ENCODE results near the gene SYNJ2. TPM values are rescaled to one million over a fixed set of nuclear protein-coding genes. Genes with fewer than 3 reads are reported as not detected.

Gene SYNJ2
- total RNA-seq, 5 donors from 2014 or later (not counting 1 experiment from before 2014, with no cell fraction given), result 20.0 to 37.0 (median 22.3) TPM

GRCh38 chr6:158011478-158011920 is 29.8 kb downstream of the SYNJ2 start:
- POLR2A ChIA-PET, result no interaction called here

GRCh38 chr6:158011980-158012566 is 30.4 kb downstream of the SYNJ2 start:
- ChIA-PET CTCF (interaction anchor here in 1 of 2 donors (0.5 to 1.5 kb wide), 2 partner anchors 15 to 555 kb away, joined by 3 to 4 read pairs; no protein-coding TSS in a partner anchor), POLR2A (no interaction called here)
- H3K36me3 ChIP-seq (ENCODE audit: control insufficient read depth in 2 of 2, extremely low read depth in 1 of 2, insufficient read depth in 1 of 2, low read length in 1 of 2), result peaks cover 0 to 4% of the 10 kb centered on the region in 2 donors
- H3K9me3 ChIP-seq, result no peaks in the 10 kb centered on the region
- no peak for DNase-seq
- H3K4me3 ChIP-seq (ENCODE audit: control insufficient read depth in 1 of 2, extremely low read depth in 1 of 2, low read length in 1 of 2), result no peak overlapping the region
- no peaks in the 10 kb centered on the region for H3K27me3 ChIP-seq (replicated peaks in 1 of 2; ENCODE audit: control insufficient read depth in 2 of 2, extremely low read depth in 1 of 2, insufficient read depth in 2 of 2, low read length in 1 of 2)
- Mint-ChIP-seq H3K27me3 (no peaks in the 10 kb centered on the region), H3K27ac (peak overlapping the region; percentile 2 to 51), H3K4me1 (peaks cover 71 to 80% (median 78%) of the 10 kb centered on the region in 3 donors), H3K4me3 (no peak overlapping the region), H3K9me3 (no peaks in the 10 kb centered on the region), H3K36me3 (peaks cover 2% of the 10 kb centered on the region)
- peaks cover 43 to 58% of the 10 kb centered on the region in 2 experiments for H3K4me1 ChIP-seq (ENCODE audit: control insufficient read depth in 1 of 2, extremely low read depth in 1 of 2, insufficient read depth in 2 of 2, low read length in 2 of 2)
- H3K27ac ChIP-seq (ENCODE audit: low read length), result no peak overlapping the region
- ATAC-seq (replicated peaks in 1 of 4), result no peak
- 98% methylated on average over 6 of the region's 7 CpGs for whole genome bisulfite sequencing (ENCODE audit: insufficient coverage)

More at GRCh38 chr6:158011478-158011920, 29.8 kb downstream of the SYNJ2 start:
- H3K4me1 Mint-ChIP-seq, result peaks cover 72 to 83% (median 78%) of the 10 kb centered on the region in 3 donors
- H3K36me3 ChIP-seq (ENCODE audit: control insufficient read depth in 2 of 2, extremely low read depth in 1 of 2, insufficient read depth in 1 of 2, low read length in 1 of 2), result peaks cover 0 to 3% of the 10 kb centered on the region in 2 donors
- peaks cover 2% of the 10 kb centered on the region for H3K36me3 Mint-ChIP-seq
- H3K4me3 ChIP-seq (ENCODE audit: control insufficient read depth in 1 of 2, extremely low read depth in 1 of 2, low read length in 1 of 2), result no peak overlapping the region
- no peaks in the 10 kb centered on the region for H3K27me3 ChIP-seq (replicated peaks in 1 of 2; ENCODE audit: control insufficient read depth in 2 of 2, extremely low read depth in 1 of 2, insufficient read depth in 2 of 2, low read length in 1 of 2)
- CTCF ChIA-PET, result interaction anchor here in 1 of 2 donors (1.5 kb wide), 1 partner anchor 15 kb away, joined by 4 read pairs; no protein-coding TSS in a partner anchor
- no peaks in the 10 kb centered on the region for H3K9me3 ChIP-seq
- peak overlapping the region in 1 of 3 donors; percentile 85 for H3K4me3 Mint-ChIP-seq
- WGBS (ENCODE audit: insufficient coverage), result 50% methylated on average over 1 of the region's 6 CpGs
- no peaks in the 10 kb centered on the region for H3K9me3 Mint-ChIP-seq
- H3K27ac ChIP-seq (ENCODE audit: low read length), result no peak overlapping the region
- no peaks in the 10 kb centered on the region for H3K27me3 Mint-ChIP-seq
- peak overlapping the region; percentile 13 to 51 for H3K27ac Mint-ChIP-seq
- DNase-seq, result no peak
- no peak for ATAC-seq (replicated peaks in 1 of 4)
- H3K4me1 ChIP-seq (ENCODE audit: control insufficient read depth in 1 of 2, extremely low read depth in 1 of 2, insufficient read depth in 2 of 2, low read length in 2 of 2), result peaks cover 43 to 59% of the 10 kb centered on the region in 2 experiments

DNA sequence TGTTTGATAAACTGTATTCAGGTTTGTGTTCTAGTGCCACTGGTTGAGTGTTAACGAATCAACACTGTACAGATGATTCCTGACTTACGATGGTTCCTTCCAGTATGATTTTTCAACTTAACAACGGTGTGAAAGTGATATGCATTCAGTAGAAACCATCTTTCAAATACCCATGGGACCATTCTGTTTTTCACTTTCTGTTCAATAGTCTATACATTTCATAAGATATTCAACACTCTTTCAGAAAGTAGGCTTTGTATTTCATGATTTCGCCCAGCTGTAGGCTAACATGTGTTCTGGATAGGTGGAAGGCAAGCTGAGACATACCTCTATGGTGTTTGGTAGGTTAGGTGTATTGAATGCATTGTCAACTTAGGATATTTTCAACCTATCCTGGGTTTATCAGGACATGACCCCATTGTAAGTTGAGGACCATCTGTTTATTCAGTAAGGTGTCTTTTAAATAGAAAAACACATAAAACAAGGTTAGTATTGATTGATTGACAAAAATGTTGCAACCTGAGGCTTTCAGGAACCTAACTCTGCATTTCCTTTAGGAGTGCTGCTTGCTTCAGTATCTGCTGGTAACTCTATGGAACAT is 32.3 kb downstream of the SYNJ2 start:
- H3K9me3 Mint-ChIP-seq, result no peaks in the 10 kb centered on the region
- whole genome bisulfite sequencing (ENCODE audit: insufficient coverage), result no CpG with 5 or more reads among the region's 4 CpGs
- Histone ChIP-seq H3K36me3 (ENCODE audit: control insufficient read depth in 2 of 2, extremely low read depth in 1 of 2, insufficient read depth in 1 of 2, low read length in 1 of 2) (peaks cover 9 to 10% of the 10 kb centered on the region in 2 donors), H3K9me3 (no peaks in the 10 kb centered on the region), H3K4me1 (ENCODE audit: control insufficient read depth in 1 of 2, extremely low read depth in 1 of 2, insufficient read depth in 2 of 2, low read length in 2 of 2) (peaks cover 28 to 40% of the 10 kb centered on the region in 2 experiments), H3K27ac (ENCODE audit: low read length) (no peak overlapping the region), H3K4me3 (ENCODE audit: control insufficient read depth in 1 of 2, extremely low read depth in 1 of 2, low read length in 1 of 2) (no peak overlapping the region), H3K27me3 (replicated peaks in 1 of 2; ENCODE audit: control insufficient read depth in 2 of 2, extremely low read depth in 1 of 2, insufficient read depth in 2 of 2, low read length in 1 of 2) (no peaks in the 10 kb centered on the region)
- peak overlapping the region in 1 of 2 donors; percentile 74 for H3K27ac Mint-ChIP-seq
- H3K4me3 Mint-ChIP-seq, result no peak overlapping the region
- peaks cover 13% of the 10 kb centered on the region for H3K36me3 Mint-ChIP-seq
- H3K27me3 Mint-ChIP-seq, result no peaks in the 10 kb centered on the region
- DNase-seq (no peak), ATAC-seq (replicated peaks in 1 of 4) (no peak)
- CTCF ChIA-PET, result no interaction called here
- POLR2A ChIA-PET, result no interaction called here
- peaks cover 56 to 61% (median 61%) of the 10 kb centered on the region in 3 donors for H3K4me1 Mint-ChIP-seq

- peaks cover 27 to 33% of the 10 kb centered on the region in 2 experiments for H3K4me1 ChIP-seq (ENCODE audit: control insufficient read depth in 1 of 2, extremely low read depth in 1 of 2, insufficient read depth in 2 of 2, low read length in 2 of 2)
- no peak for DNase-seq
- Mint-ChIP-seq H3K4me3 (no peak overlapping the region), H3K36me3 (peaks cover 14% of the 10 kb centered on the region), H3K27me3 (no peaks in the 10 kb centered on the region), H3K27ac (peak overlapping the region; percentile 40 to 74), H3K4me1 (peaks cover 50 to 54% (median 54%) of the 10 kb centered on the region in 3 donors), H3K9me3 (no peaks in the 10 kb centered on the region)
- no peak overlapping the region for H3K4me3 ChIP-seq (ENCODE audit: control insufficient read depth in 1 of 2, extremely low read depth in 1 of 2, low read length in 1 of 2)
- ChIA-PET CTCF (interaction anchor here (0.5 to 1.0 kb wide), 3 partner anchors 11 to 923 kb away, joined by 3 to 4 read pairs (median 3); no protein-coding TSS in a partner anchor), POLR2A (interaction anchor here in 1 of 2 donors (0.6 kb wide), 1 partner anchor 718 kb away, joined by 5 read pairs; no protein-coding TSS in a partner anchor)
- no peaks in the 10 kb centered on the region for H3K27me3 ChIP-seq (replicated peaks in 1 of 2; ENCODE audit: control insufficient read depth in 2 of 2, extremely low read depth in 1 of 2, insufficient read depth in 2 of 2, low read length in 1 of 2)
- ATAC-seq (replicated peaks in 1 of 4), result peak; percentile 34 to 68 (median 50)
- H3K27ac ChIP-seq (ENCODE audit: low read length), result no peak overlapping the region
- H3K9me3 ChIP-seq, result no peaks in the 10 kb centered on the region
- H3K36me3 ChIP-seq (ENCODE audit: control insufficient read depth in 2 of 2, extremely low read depth in 1 of 2, insufficient read depth in 1 of 2, low read length in 1 of 2), result peaks cover 9 to 15% of the 10 kb centered on the region in 2 donors
- 97% methylated on average over 6 of the region's 6 CpGs for WGBS (ENCODE audit: insufficient coverage)
Observed at GRCh38 chr6:158014505-158015187, 33.0 kb downstream of the SYNJ2 start.

DNA sequence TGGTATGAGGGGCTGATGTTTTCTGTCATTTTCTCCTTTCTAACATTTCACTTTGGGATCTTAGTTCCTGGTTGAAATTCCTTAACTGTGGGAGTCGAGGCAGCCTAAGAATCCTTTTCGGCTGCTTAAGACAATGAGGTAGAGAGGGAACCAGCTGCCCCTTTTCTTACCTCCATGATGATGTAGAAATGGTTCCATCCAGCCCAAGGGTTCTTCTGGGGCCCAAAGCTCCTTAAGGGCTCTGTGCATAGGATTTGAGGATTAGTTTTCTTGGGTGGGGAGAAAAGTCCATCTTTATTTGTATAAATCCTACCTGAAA is 33.5 kb downstream of the SYNJ2 start:
- no peak overlapping the region for H3K4me3 ChIP-seq (ENCODE audit: control insufficient read depth in 1 of 2, extremely low read depth in 1 of 2, low read length in 1 of 2)
- H3K4me1 Mint-ChIP-seq, result peaks cover 46 to 50% (median 49%) of the 10 kb centered on the region in 3 donors
- no peaks in the 10 kb centered on the region for H3K9me3 ChIP-seq
- CTCF ChIA-PET, result interaction anchor here in 1 of 2 donors (0.5 to 1.0 kb wide), 2 partner anchors 11 to 23 kb away, joined by 3 to 4 read pairs; no protein-coding TSS in a partner anchor
- no peaks in the 10 kb centered on the region for H3K9me3 Mint-ChIP-seq
- H3K36me3 Mint-ChIP-seq, result peaks cover 19% of the 10 kb centered on the region
- H3K4me3 Mint-ChIP-seq, result no peak overlapping the region
- peaks cover 24 to 28% of the 10 kb centered on the region in 2 experiments for H3K4me1 ChIP-seq (ENCODE audit: control insufficient read depth in 1 of 2, extremely low read depth in 1 of 2, insufficient read depth in 2 of 2, low read length in 2 of 2)
- H3K27ac ChIP-seq (ENCODE audit: low read length), result no peak overlapping the region
- H3K27me3 Mint-ChIP-seq, result no peaks in the 10 kb centered on the region
- H3K36me3 ChIP-seq (ENCODE audit: control insufficient read depth in 2 of 2, extremely low read depth in 1 of 2, insufficient read depth in 1 of 2, low read length in 1 of 2), result peaks cover 13 to 19% of the 10 kb centered on the region in 2 donors
- peak overlapping the region; percentile 40 to 74 for H3K27ac Mint-ChIP-seq
- ATAC-seq (replicated peaks in 1 of 4) (no peak), DNase-seq (no peak)
- no CpG with 5 or more reads among the region's 2 CpGs for WGBS (ENCODE audit: insufficient coverage)
- H3K27me3 ChIP-seq (replicated peaks in 1 of 2; ENCODE audit: control insufficient read depth in 2 of 2, extremely low read depth in 1 of 2, insufficient read depth in 2 of 2, low read length in 1 of 2), result no peaks in the 10 kb centered on the region
- POLR2A ChIA-PET, result interaction anchor here in 1 of 2 donors (0.6 kb wide), 1 partner anchor 717 kb away, joined by 5 read pairs; no protein-coding TSS in a partner anchor

Data from T-cell (primary cell).